K562 (cell line): ENCODE data around the gene SPNS1. TPM values are rescaled to one million over a fixed set of nuclear protein-coding genes. Genes with fewer than 3 reads are reported as not detected.

Experiments
- ATAC-seq: fragments of 200-7000 bp; cut with Tn5 transposase; 3 replicates; pipeline ENCODE4 v1.9.1; 2020; ENCODE audit warnings: moderate library complexity
- BruUV-seq: library from RNA; stranded (reverse); fragments of 400-500 nt; replicated peaks from 2 replicates; lab custom pipeline; 2021; lab: Mats Ljungman, UMichigan
- CTCF ChIA-PET: fragments of 300-600 bp; formaldehyde crosslinking; extraction: SDS; loops from one replicate; lab custom pipeline; 2021; ENCODE audit warnings: low intra/inter-chr PET ratio; lab: Yijun Ruan, JAX
- POLR2A ChIA-PET: fragments of 300-600, 350-650 bp; sonication (Branson Sonifier 250); formaldehyde crosslinking; extraction: SDS; loops from one replicate; lab custom pipeline; 2021; ENCODE audit warnings: antibody characterized with exemption, inconsistent platforms; lab: Yijun Ruan, JAX
- DNase-seq, 4 experiments: peaks; one replicate each; pipeline versions ENCODE4 v3.0.0 to v3.0.0-alpha.2; 2011 to 2018; ENCODE audit warnings: low spot score in 3 of 4, mixed read lengths in 3 of 4; ENCODE audit errors: extremely low read depth in 1 of 4
- FAIRE-seq: peaks from 2 replicates; lab custom pipeline; 2011; peaks lifted over from hg19 to GRCh38; lab: Jason Lieb, UNC
- H2AFZ ChIP-seq: 2 replicates; pipeline ENCODE4 v1.6.0; 2011; ENCODE audit warnings: low read depth, low read length, control low read depth, inconsistent platforms
- H3K27ac ChIP-seq: fragments of 200-600 bp; 3 replicates; pipeline ENCODE4 v1.8.0; 2011; ENCODE audit warnings: low read depth, mild to moderate bottlenecking, control low read depth, inconsistent platforms, low read length, moderate library complexity, mixed read lengths; ENCODE audit errors: extremely low read depth
- H3K27me3 ChIP-seq, 2 experiments: fragments of 300-600 bp in 1 of 2; 2 replicates in 1 of 2; 3 replicates in 1 of 2; pipeline versions ENCODE4 v1.6.0 to v1.8.0; 2011; ENCODE audit warnings: inconsistent platforms in 2 of 2, low read length in 2 of 2, mild to moderate bottlenecking in 1 of 2, mixed read lengths in 1 of 2, moderate library complexity in 1 of 2; ENCODE audit not compliant: control insufficient read depth in 2 of 2, insufficient read depth in 2 of 2
- H3K36me3 ChIP-seq: fragments of 300-600 bp; 3 replicates; pipeline ENCODE4 v1.8.0; 2011; ENCODE audit warnings: mild to moderate bottlenecking, low read length, inconsistent platforms; ENCODE audit not compliant: control insufficient read depth, insufficient read depth
- H3K4me1 ChIP-seq, 2 experiments: fragments of 200-600 bp in 1 of 2; replicated peaks in 1 of 2; 2 replicates in 1 of 2; 3 replicates in 1 of 2; pipeline versions ENCODE4 v1.5.1 to v1.8.0; 2011; ENCODE audit warnings: inconsistent platforms in 2 of 2, low read length in 2 of 2, mild to moderate bottlenecking in 1 of 2, mixed read lengths in 1 of 2, moderate library complexity in 1 of 2; ENCODE audit not compliant: control insufficient read depth in 2 of 2, insufficient read depth in 2 of 2
- H3K4me2 ChIP-seq: 2 replicates; pipeline ENCODE4 v1.6.1; 2011; ENCODE audit warnings: low read length, control low read depth, inconsistent platforms, mixed read lengths; ENCODE audit not compliant: insufficient read depth
- H3K4me3 ChIP-seq: fragments of 200-600 bp; sonication (generic), shearing (Covaris generic); 2 replicates; pipeline ENCODE4 v1.5.1; 2016; ENCODE audit warnings: control low read depth, inconsistent platforms
- H3K79me2 ChIP-seq: fragments of 200-600 bp; 3 replicates; pipeline ENCODE4 v1.8.0; 2011; ENCODE audit warnings: low read length, inconsistent platforms; ENCODE audit not compliant: control insufficient read depth, insufficient read depth
- H3K9ac ChIP-seq, 2 experiments: 2 replicates each; pipeline versions ENCODE4 v1.6.0 to v1.6.1; 2011; ENCODE audit warnings: low read depth in 2 of 2, low read length in 2 of 2, control low read depth in 1 of 2, inconsistent platforms in 1 of 2, mild to moderate bottlenecking in 1 of 2, mixed read lengths in 1 of 2; ENCODE audit not compliant: insufficient read depth in 1 of 2
- H3K9me1 ChIP-seq: one replicate; pipeline ENCODE4 v1.6.0; 2011; ENCODE audit warnings: inconsistent platforms, mild to moderate bottlenecking, low read length, moderate library complexity; ENCODE audit not compliant: control insufficient read depth, insufficient read depth
- H3K9me3 ChIP-seq: replicated peaks from 2 replicates; pipeline ENCODE4 v1.5.1; 2011; ENCODE audit warnings: low read depth, low read length, inconsistent platforms; ENCODE audit not compliant: control insufficient read depth, insufficient read depth
- H4K20me1 ChIP-seq: replicated peaks from 2 replicates; pipeline ENCODE4 v1.6.1; 2011; ENCODE audit warnings: low read length, inconsistent platforms, mixed read lengths; ENCODE audit not compliant: control insufficient read depth, insufficient read depth
- CBX1 ChIP-seq: sonication (generic); IDR thresholded peaks from 2 replicates; pipeline ENCODE4 v1.6.1; 2016; ENCODE audit warnings: antibody characterized with exemption, low read depth, mild to moderate bottlenecking
- CBX3 ChIP-seq, 2 experiments: IDR thresholded peaks; 1 replicate in 1 of 2; 2 replicates in 1 of 2; pipeline ENCODE4 v1.6.1; 2012; ENCODE audit warnings: inconsistent platforms in 2 of 2, low read length in 2 of 2, borderline replicate concordance in 1 of 2, control low read depth in 1 of 2
- KDM1A ChIP-seq, 2 experiments: fragments of 450-650 bp; IDR thresholded peaks; 2 replicates each; pipeline ENCODE4 v1.6.1; 2016; ENCODE audit warnings: mild to moderate bottlenecking in 2 of 2
- RBBP5 ChIP-seq: fragments of 200-600 bp; sonication (generic); IDR thresholded peaks from 2 replicates; pipeline ENCODE4 v1.6.1; 2012; ENCODE audit warnings: borderline replicate concordance, mild to moderate bottlenecking, low read length, control low read depth, inconsistent platforms; ENCODE audit not compliant: insufficient read depth, poor library complexity, severe bottlenecking
- SRSF1 ChIP-seq: fragments of 200-400 bp; formaldehyde crosslinking; IDR thresholded peaks from 2 replicates; pipeline ENCODE4 v1.6.1; 2017; ENCODE audit warnings: mild to moderate bottlenecking, low read depth, low read length, moderate library complexity
- ZBTB9 ChIP-seq: fragments of 450-650 bp; formaldehyde crosslinking; IDR thresholded peaks from 2 replicates; pipeline ENCODE4 v1.4.0; 2020; ENCODE audit warnings: mild to moderate bottlenecking, moderate library complexity
- ZKSCAN8 ChIP-seq: fragments of 200-800 bp; sonication (Bioruptor generic); IDR thresholded peaks from 2 replicates; pipeline ENCODE4 v1.6.1; 2016; ENCODE audit warnings: missing genetic modification characterization, missing compliant biosample characterization
- ZNF592 ChIP-seq: fragments of 450-650 bp; IDR thresholded peaks from 2 replicates; pipeline ENCODE4 v1.6.1; 2017; ENCODE audit warnings: antibody characterized with exemption, mild to moderate bottlenecking
- WGBS: fragments of 100-300 bp; shearing (Covaris generic); methylation state at CpG from one replicate; pipeline ENCODE4 v1.1.6; 2016; ENCODE audit warnings: low coverage, mixed read lengths; ENCODE audit not compliant: insufficient coverage; ENCODE audit errors: missing lambda C conversion rate; 5-methylcytosine and 5-hydroxymethylcytosine counted together
- in situ Hi-C: fragments of 300-500 bp; cut with MboI; formaldehyde crosslinking; loops from 4 replicates; pipeline ENCODE4 v1.15.0; 2018; ENCODE audit warnings: inconsistent platforms, mixed read lengths
- intact Hi-C: fragments of 100-400 bp; cut with micrococcal nuclease; formaldehyde crosslinking; loops from 2 replicates; pipeline ENCODE4 v1.14.2; 2022
- polyA plus RNA-seq, 8 experiments: library from polyadenylated mRNA; depleted of rRNA in 4 of 8; stranded (reverse) in 5 of 8; unstranded in 3 of 8; fragments of >200 nt; fragmentation: Nextera tagmentation in 2 of 8; fragmentation: Illumina TruSeq in 1 of 8; extraction: Ambion mirVana in 2 of 8; extraction: Trizol in 1 of 8; gene quantifications; 2 replicates each; pipeline versions ENCODE4 v1.2.1 to v1.2.3, GENCODE V29; 2011 to 2014; ENCODE audit warnings: inconsistent platforms in 1 of 8, missing spikeins in 1 of 8
- total RNA-seq, 7 experiments: library from RNA; depleted of rRNA in 6 of 7; stranded (reverse); fragments of >200 nt in 6 of 7; fragmentation: Illumina TruSeq in 2 of 7; extraction: Trizol in 2 of 7; gene quantifications; 2 replicates each; pipeline versions ENCODE4 v1.2.1 to v1.2.3, GENCODE V29; 2011 to 2021; ENCODE audit warnings: low replicate concordance in 1 of 7
- TF ChIP-seq, protein P1 (sequence below): fragments of 200-800 bp; sonication (Bioruptor generic); IDR thresholded peaks from 2 replicates; pipeline ENCODE4 v1.6.1; 2016; ENCODE audit warnings: missing genetic modification characterization, missing compliant biosample characterization

Gene SPNS1
- total and polyA plus RNA-seq, 9 of the 15 experiments (the other 6 are each of a cell fraction or from before 2014, with no cell fraction given): 0.58 to 64.9 (median 13.7) TPM

DNA sequence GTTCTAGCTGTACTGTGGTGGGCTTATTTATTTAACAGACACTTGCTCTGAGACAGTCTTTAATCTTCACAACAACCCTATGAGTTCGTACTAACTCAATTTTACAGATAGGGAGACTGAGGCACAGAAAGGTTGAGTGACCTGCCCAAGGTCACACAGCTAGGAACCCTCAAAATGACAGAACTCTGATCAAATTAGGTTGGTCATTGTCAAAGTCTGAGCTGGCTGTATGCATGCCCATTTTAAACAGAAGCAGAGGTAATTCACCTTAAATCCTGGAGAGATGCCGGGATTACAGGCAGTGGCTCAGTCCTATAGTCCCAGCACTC is 35.2 kb downstream of the SPNS1 start:
- Histone ChIP-seq H4K20me1 (no peaks in the 10 kb centered on the region), H3K4me1 (peaks cover 52 to 55% of the 10 kb centered on the region in 2 experiments), H3K79me2 (no peaks in the 10 kb centered on the region), H3K4me2 (peak overlapping the region; percentile 94), H3K4me3 (no peak overlapping the region), H3K27me3 (no peaks in the 10 kb centered on the region), H3K9ac (peak overlapping the region; percentile 89 to 91), H3K27ac (peak overlapping the region; percentile 100), H3K9me1 (no peaks in the 10 kb centered on the region), H2AFZ (peak overlapping the region; percentile 37; the same call in 1 of the 2 replicates), H3K9me3 (no peaks in the 10 kb centered on the region), H3K36me3 (no peaks in the 10 kb centered on the region)
- ChIA-PET POLR2A (interaction anchor here (0.9 to 2.6 kb wide), 2 partner anchors 9 to 11 kb away, joined by 4 to 16 read pairs; no protein-coding TSS in a partner anchor), CTCF (no interaction called here)
- ATAC-seq: no peak; the same call in 2 of the 3 replicates
- intact Hi-C loops (no loop called here), in situ Hi-C loops (no loop called here)
- FAIRE-seq: no peak
- BruUV-seq: TSS peak; percentile 88
- WGBS: 61% methylated on average over 2 of the region's 2 CpGs
- no peak for DNase-seq
- no peak for TF ChIP-seq SRSF1
- no peak for TF ChIP-seq RBBP5
- TF ChIP-seq, protein P1, sequence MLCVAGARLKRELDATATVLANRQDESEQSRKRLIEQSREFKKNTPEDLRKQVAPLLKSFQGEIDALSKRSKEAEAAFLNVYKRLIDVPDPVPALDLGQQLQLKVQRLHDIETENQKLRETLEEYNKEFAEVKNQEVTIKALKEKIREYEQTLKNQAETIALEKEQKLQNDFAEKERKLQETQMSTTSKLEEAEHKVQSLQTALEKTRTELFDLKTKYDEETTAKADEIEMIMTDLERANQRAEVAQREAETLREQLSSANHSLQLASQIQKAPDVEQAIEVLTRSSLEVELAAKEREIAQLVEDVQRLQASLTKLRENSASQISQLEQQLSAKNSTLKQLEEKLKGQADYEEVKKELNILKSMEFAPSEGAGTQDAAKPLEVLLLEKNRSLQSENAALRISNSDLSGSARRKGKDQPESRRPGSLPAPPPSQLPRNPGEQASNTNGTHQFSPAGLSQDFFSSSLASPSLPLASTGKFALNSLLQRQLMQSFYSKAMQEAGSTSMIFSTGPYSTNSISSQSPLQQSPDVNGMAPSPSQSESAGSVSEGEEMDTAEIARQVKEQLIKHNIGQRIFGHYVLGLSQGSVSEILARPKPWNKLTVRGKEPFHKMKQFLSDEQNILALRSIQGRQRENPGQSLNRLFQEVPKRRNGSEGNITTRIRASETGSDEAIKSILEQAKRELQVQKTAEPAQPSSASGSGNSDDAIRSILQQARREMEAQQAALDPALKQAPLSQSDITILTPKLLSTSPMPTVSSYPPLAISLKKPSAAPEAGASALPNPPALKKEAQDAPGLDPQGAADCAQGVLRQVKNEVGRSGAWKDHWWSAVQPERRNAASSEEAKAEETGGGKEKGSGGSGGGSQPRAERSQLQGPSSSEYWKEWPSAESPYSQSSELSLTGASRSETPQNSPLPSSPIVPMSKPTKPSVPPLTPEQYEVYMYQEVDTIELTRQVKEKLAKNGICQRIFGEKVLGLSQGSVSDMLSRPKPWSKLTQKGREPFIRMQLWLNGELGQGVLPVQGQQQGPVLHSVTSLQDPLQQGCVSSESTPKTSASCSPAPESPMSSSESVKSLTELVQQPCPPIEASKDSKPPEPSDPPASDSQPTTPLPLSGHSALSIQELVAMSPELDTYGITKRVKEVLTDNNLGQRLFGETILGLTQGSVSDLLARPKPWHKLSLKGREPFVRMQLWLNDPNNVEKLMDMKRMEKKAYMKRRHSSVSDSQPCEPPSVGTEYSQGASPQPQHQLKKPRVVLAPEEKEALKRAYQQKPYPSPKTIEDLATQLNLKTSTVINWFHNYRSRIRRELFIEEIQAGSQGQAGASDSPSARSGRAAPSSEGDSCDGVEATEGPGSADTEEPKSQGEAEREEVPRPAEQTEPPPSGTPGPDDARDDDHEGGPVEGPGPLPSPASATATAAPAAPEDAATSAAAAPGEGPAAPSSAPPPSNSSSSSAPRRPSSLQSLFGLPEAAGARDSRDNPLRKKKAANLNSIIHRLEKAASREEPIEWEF (CRISPR knock-in tag): 0 out of 2 replicates have a peak, but pooled peaks have one; percentile 68
- TF ChIP-seq CBX1: no peak; the same call in 1 of the 2 replicates
- TF ChIP-seq ZNF592: peak; percentile 81
- TF ChIP-seq ZKSCAN8 (CRISPR knock-in tag): 0 out of 2 replicates have a peak, but pooled peaks have one; percentile 10
- TF ChIP-seq ZBTB9 (CRISPR knock-in tag): 0 out of 2 replicates have a peak, but pooled peaks have one; percentile 6
- TF ChIP-seq KDM1A (IDR thresholded peaks at IDR 0.05): peak in 1 of 2 experiments; percentile 30; a peak in 2 of 4 replicates
- TF ChIP-seq CBX3 (IDR thresholded peaks at IDR 0.05; ENCODE audit: borderline replicate concordance in 1 of 2, low read length in 2 of 2): no peak
